GM18870 (cell line): Measurements from ENCODE around the gene MT3.

Experiments used
- ATAC-seq: cut with Tn5 transposase; IDR thresholded peaks from one replicate; pipeline ENCODE4 v1.9.1; 2021; ENCODE audit warnings: moderate library complexity; ENCODE audit not compliant: unreplicated experiment

Gene MT3

GRCh38 chr16:56628486-56629350 is 39.4 kb downstream of the MT3 start:
- no peak for ATAC-seq

GRCh38 chr16:56629531-56629930 is 40.2 kb downstream of the MT3 start:
- ATAC-seq, result no peak

- peak; percentile 82 for ATAC-seq
These were observed 40.8 kb downstream of the MT3 start for GRCh38 chr16:56630134-56630533.

- no peak for ATAC-seq
These were observed 41.9 kb downstream of the MT3 start for GRCh38 chr16:56631197-56631596.

- ATAC-seq, result no peak
These were observed 42.5 kb downstream of the MT3 start for GRCh38 chr16:56631832-56632155.

GRCh38 chr16:56632156-56632847 is 43.0 kb downstream of the MT3 start, which contains the start of gene MT1M:
Gene MT1M, plus strand, starts transcription at chr16:56632659. Its CDS starts 73 bp downstream, at chr16:56632732.
- ATAC-seq, result no peak

- ATAC-seq, result no peak
These were observed 43.6 kb downstream of the MT3 start for GRCh38 chr16:56632848-56633365.

GRCh38 chr16:56633535-56633934 is 44.2 kb downstream of the MT3 start:
- no peak for ATAC-seq

GRCh38 chr16:56634715-56635440 is 45.5 kb downstream of the MT3 start:
- ATAC-seq, result no peak

GRCh38 chr16:56635441-56635967 is 46.2 kb downstream of the MT3 start:
- no peak for ATAC-seq

GRCh38 chr16:56636616-56637413 is 47.5 kb downstream of the MT3 start:
- ATAC-seq, result no peak

GRCh38 chr16:56637814-56638750 is 48.8 kb downstream of the MT3 start, which contains the start of gene MT1A:
Gene MT1A, plus strand, starts transcription at chr16:56638666. Its CDS starts 73 bp downstream, at chr16:56638739.
- ATAC-seq, result no peak

- ATAC-seq, result no peak
These were observed 49.7 kb downstream of the MT3 start for GRCh38 chr16:56639045-56639444.

- no peak for ATAC-seq
These were observed 50.7 kb downstream of the MT3 start for GRCh38 chr16:56640076-56640475.
